ENCODE data around the gene ITIH1. TPM values are rescaled to one million over a fixed set of nuclear protein-coding genes. Genes with fewer than 3 reads are reported as not detected.

ITIH1 gene
- total and polyA plus RNA-seq, 2 experiments from 2014 or later = not detected

GRCh38 chr3:52789746-52790040 is 12.3 kb downstream of the ITIH1 start:
- Mint-ChIP-seq H3K27ac (no peak overlapping the region), H3K36me3 (ENCODE audit: low read depth) (no peaks in the 10 kb centered on the region; the same call in 2 of the 3 replicates), H3K9me3 (no peaks in the 10 kb centered on the region), H3K4me3 (no peak overlapping the region), H3K4me1 (no peaks in the 10 kb centered on the region; the same call in 2 of the 3 replicates), H3K27me3 (ENCODE audit: insufficient read depth, low read depth, poor library complexity) (peaks cover 30% of the 10 kb centered on the region)
- no peaks in the 10 kb centered on the region for H3K9me2 ChIP-seq (ENCODE audit: insufficient read depth)
- H3K4me1 ChIP-seq (ENCODE audit: insufficient read depth) = no peaks in the 10 kb centered on the region
- ATAC-seq (no peak), DNase-seq (ENCODE audit: low spot score) (no peak)
- no peak overlapping the region for H2AFZ ChIP-seq
- no peaks in the 10 kb centered on the region for H3K27me3 ChIP-seq (ENCODE audit: insufficient read depth)
- no peaks in the 10 kb centered on the region for H3K36me3 ChIP-seq (ENCODE audit: insufficient read depth)
- no peak overlapping the region for H3K27ac ChIP-seq (ENCODE audit: low read depth)
- H3K4me3 ChIP-seq = no peak overlapping the region
- no peak for TF ChIP-seq CTCF (conservative IDR thresholded peaks at IDR 0.05; ENCODE audit: low read depth in 2 of 2)
- no peak for TF ChIP-seq CREB1 (CRISPR knock-in tag; IDR thresholded peaks at IDR 0.05; ENCODE audit: low read depth)
- no peak for TF ChIP-seq POLR2AphosphoS5 (IDR thresholded peaks at IDR 0.05; ENCODE audit: low read depth)
- TF ChIP-seq ZNF114 (CRISPR knock-in tag; IDR thresholded peaks at IDR 0.05) = no peak
- no peak for TF ChIP-seq EZH2phosphoT487 (IDR thresholded peaks at IDR 0.05; ENCODE audit: unreplicated experiment)
- TF ChIP-seq REST (IDR thresholded peaks at IDR 0.05; ENCODE audit: unreplicated experiment) = no peak
- no peak for TF ChIP-seq EZH2 (IDR thresholded peaks at IDR 0.05; ENCODE audit: low read depth, unreplicated experiment)
- TF ChIP-seq NANOG (IDR thresholded peaks at IDR 0.05; ENCODE audit: borderline replicate concordance) = no peak
- TF ChIP-seq ZNF462 (CRISPR knock-in tag; IDR thresholded peaks at IDR 0.05) = no peak
- no peak for TF ChIP-seq ZNF331 (CRISPR knock-in tag; IDR thresholded peaks at IDR 0.05; ENCODE audit: low read depth)
- TF ChIP-seq ETS1 (IDR thresholded peaks at IDR 0.05) = no peak
- no peak for TF ChIP-seq JUNB (IDR thresholded peaks at IDR 0.05; ENCODE audit: unreplicated experiment)
- TF ChIP-seq STAT1 (IDR thresholded peaks at IDR 0.05; ENCODE audit: unreplicated experiment) = no peak
- H3K79me2 ChIP-seq (replicated peaks; ENCODE audit: insufficient read depth) = no peaks in the 10 kb centered on the region
- H4K20me1 ChIP-seq (replicated peaks; ENCODE audit: insufficient read depth) = no peaks in the 10 kb centered on the region
- no peak overlapping the region for H3K4me2 ChIP-seq
- no peaks in the 10 kb centered on the region for H3F3A ChIP-seq (replicated peaks; ENCODE audit: low read depth)
